Measurements from ENCODE around the gene RNF19B. TPM values are rescaled to one million over a fixed set of nuclear protein-coding genes. Genes with fewer than 3 reads are reported as not detected.

The RNF19B gene
- total RNA-seq, 4 donors from 2014 or later: 13.7 to 21.7 (median 17.4) TPM

- no peak for TF ChIP-seq CTCF (IDR thresholded peaks at IDR 0.05; ENCODE audit: low read depth)
Observed at GRCh38 chr1:33000427-33001026, 35.9 kb upstream of the RNF19B start.

DNA sequence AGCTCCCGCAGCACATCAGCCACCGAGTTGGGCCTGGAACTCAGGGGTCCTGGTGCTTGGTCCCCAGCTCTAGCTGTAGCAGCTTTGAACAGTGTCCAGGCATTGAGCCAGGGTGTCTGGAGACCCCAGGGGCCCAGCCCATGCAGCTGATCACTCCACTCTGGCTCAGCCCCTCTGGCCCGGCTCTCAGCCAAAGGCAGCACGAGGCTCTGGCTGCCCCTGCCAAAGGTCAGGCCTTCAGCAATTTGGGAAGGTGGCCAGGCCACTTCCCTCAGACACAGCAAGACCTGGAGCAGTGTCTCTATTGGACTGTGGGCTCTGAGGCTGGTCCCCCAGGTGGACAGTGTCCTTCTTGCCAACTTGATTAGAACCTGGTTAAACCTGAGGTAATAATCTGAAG, 34.4 kb upstream of the RNF19B start:
- TF ChIP-seq CTCF (IDR thresholded peaks at IDR 0.05; ENCODE audit: low read depth): no peak

GRCh38 chr1:32998064-32998463, 33.5 kb upstream of the RNF19B start:
- TF ChIP-seq CTCF (IDR thresholded peaks at IDR 0.05; ENCODE audit: low read depth): no peak

DNA sequence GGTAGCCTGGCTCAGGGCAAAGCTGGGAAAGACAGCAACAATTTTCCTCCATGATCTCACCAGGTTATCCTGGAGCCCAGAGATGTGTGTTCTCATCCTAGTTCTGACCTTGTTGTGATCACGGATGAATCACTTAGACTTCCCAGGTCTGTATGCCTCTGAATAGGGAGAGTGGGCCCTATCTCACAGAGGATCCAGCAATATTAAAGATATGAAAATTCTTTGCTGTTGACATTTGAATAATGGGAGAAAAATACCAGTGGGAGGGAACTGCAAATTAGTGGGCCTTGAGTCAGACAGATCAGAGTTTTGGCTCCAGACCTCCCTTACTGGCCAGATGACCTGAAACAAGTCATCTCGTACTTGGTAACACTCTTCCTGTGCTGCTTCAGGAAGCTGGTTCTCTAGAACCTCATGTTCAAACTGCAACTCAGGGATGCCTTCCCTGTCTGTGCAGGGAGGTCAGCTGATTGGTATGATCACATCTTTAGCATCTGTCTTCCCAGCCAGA, 32.8 kb upstream of the RNF19B start:
- TF ChIP-seq CTCF (IDR thresholded peaks at IDR 0.05; ENCODE audit: low read depth): no peak

GRCh38 chr1:32992489-32993323, 28.1 kb upstream of the RNF19B start:
- TF ChIP-seq CTCF (IDR thresholded peaks at IDR 0.05; ENCODE audit: low read depth): no peak

DNA sequence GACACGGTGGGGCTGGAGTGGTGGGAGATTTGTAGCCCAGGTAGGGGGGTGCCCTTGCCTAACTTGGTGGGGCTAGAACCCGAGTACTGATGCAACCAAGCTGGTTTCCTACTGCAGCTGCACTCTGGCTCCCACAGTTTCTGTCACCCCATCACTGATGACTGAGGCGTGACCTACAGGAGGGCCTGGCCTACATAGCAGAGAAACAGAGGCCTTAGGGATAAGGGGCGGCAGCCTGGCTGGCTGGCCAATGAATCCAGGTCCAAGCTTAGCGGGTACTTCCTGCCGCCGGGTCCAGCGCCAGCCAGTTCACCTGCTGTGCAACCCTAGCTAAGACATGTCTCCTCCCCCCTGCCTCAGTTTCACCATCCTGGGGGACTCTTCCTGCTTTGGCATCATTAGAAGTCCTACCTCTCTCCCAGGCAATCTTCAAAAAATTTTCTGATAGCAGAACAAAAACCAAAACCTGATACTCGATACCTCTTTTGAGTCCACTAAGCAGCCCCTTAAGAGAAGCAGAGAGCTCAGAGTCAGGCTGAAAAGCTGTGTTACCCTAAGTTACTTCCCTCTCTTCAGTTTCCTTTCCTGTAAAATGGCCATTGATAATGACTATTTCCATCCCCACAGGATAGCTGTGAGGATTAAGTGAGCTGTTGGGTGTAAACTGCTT, 27.3 kb upstream of the RNF19B start:
- no peak for TF ChIP-seq CTCF (IDR thresholded peaks at IDR 0.05; ENCODE audit: low read depth)

- TF ChIP-seq CTCF (IDR thresholded peaks at IDR 0.05; ENCODE audit: low read depth): no peak
Observed at GRCh38 chr1:32991386-32991785, 26.8 kb upstream of the RNF19B start.
